Calu3 (cell line): ENCODE measurements around the gene SFTPA2. TPM values are rescaled to one million over a fixed set of nuclear protein-coding genes. Genes with fewer than 3 reads are reported as not detected.
"Not testable (repeated sequence)": the region's sequence is repeated elsewhere in the genome, so short reads cannot be mapped to it uniquely, and the experiment has no call there.

Experiments
- BruUV-seq: library from RNA; stranded (reverse); fragments of 400-500 nt; replicated peaks from 2 replicates; lab custom pipeline; 2021; lab: Mats Ljungman, UMichigan
- CTCF ChIA-PET: fragments of 300-600 bp; sonication (Branson Sonifier 250); formaldehyde crosslinking; loops from one replicate; lab custom pipeline; 2022; ENCODE audit warnings: antibody characterized with exemption; lab: Charles Lee
- DNase-seq: peaks from one replicate; pipeline ENCODE4 v3.0.0; 2022
- H3K27ac Mint-ChIP-seq: one replicate; pipeline ENCODE4 v1.8.0; 2022; ENCODE audit warnings: mixed read lengths; ENCODE audit not compliant: unreplicated experiment
- H3K27me3 Mint-ChIP-seq: one replicate; pipeline ENCODE4 v1.8.0; 2022; ENCODE audit warnings: mixed read lengths; ENCODE audit not compliant: unreplicated experiment
- H3K36me3 Mint-ChIP-seq: one replicate; pipeline ENCODE4 v1.8.0; 2022; ENCODE audit warnings: mild to moderate bottlenecking, moderate library complexity, mixed read lengths; ENCODE audit not compliant: insufficient read depth, unreplicated experiment
- H3K4me1 Mint-ChIP-seq: one replicate; pipeline ENCODE4 v1.8.0; 2022; ENCODE audit warnings: mild to moderate bottlenecking, low read depth, mixed read lengths; ENCODE audit not compliant: unreplicated experiment
- H3K4me3 Mint-ChIP-seq: one replicate; pipeline ENCODE4 v1.8.0; 2022; ENCODE audit warnings: mild to moderate bottlenecking, low read depth, moderate library complexity, mixed read lengths; ENCODE audit not compliant: unreplicated experiment
- H3K9me3 Mint-ChIP-seq: one replicate; pipeline ENCODE4 v1.8.0; 2022; ENCODE audit warnings: low read depth, mixed read lengths; ENCODE audit not compliant: unreplicated experiment
- CTCF ChIP-seq: fragments of 200-600 bp; IDR thresholded peaks from one replicate; pipeline ENCODE4 v1.8.0; 2022; ENCODE audit warnings: antibody characterized with exemption; ENCODE audit not compliant: unreplicated experiment
- intact Hi-C: fragments of 100-400 bp; cut with micrococcal nuclease; formaldehyde crosslinking; loops from one replicate; pipeline ENCODE4 v1.10.0; 2022; ENCODE audit not compliant: unreplicated experiment
- total RNA-seq: library from RNA; stranded (reverse); gene quantifications from 2 replicates; pipeline ENCODE4 v1.2.3, GENCODE V29; 2022

Gene SFTPA2
- total RNA-seq, 1 experiment from 2014 or later, result 0.21 TPM

- DNase-seq, result no peak
- H3K4me1 Mint-ChIP-seq, result peaks cover 32% of the 10 kb centered on the region
- H3K36me3 Mint-ChIP-seq, result peaks cover 10% of the 10 kb centered on the region
- peaks cover 8% of the 10 kb centered on the region for H3K27me3 Mint-ChIP-seq
- TF ChIP-seq CTCF, result no peak
- intact Hi-C loops, result loop anchor here (2.0 kb wide), 1 partner anchor 45 kb away; no protein-coding TSS in a partner anchor
- no peak overlapping the region for H3K27ac Mint-ChIP-seq
- H3K9me3 Mint-ChIP-seq, result no peaks in the 10 kb centered on the region
- H3K4me3 Mint-ChIP-seq, result no peak overlapping the region
- no TSS peak for BruUV-seq
- CTCF ChIA-PET, result no interaction called here
These were observed 3.2 kb upstream of the SFTPA2 start for GRCh38 chr10:79563426-79563825.

- intact Hi-C loops, result loop anchor here (2.0 kb wide), 1 partner anchor 47 kb away; no protein-coding TSS in a partner anchor
- peaks cover 20% of the 10 kb centered on the region for H3K27me3 Mint-ChIP-seq
- no peaks in the 10 kb centered on the region for H3K9me3 Mint-ChIP-seq
- CTCF ChIA-PET, result interaction anchor here (1.1 kb wide), 1 partner anchor 24 kb away, joined by 3 read pairs; no protein-coding TSS in a partner anchor
- DNase-seq, result peak; percentile 87
- peaks cover 10% of the 10 kb centered on the region for H3K36me3 Mint-ChIP-seq
- peak overlapping the region; percentile 35 for H3K4me3 Mint-ChIP-seq
- H3K27ac Mint-ChIP-seq, result no peak overlapping the region
- H3K4me1 Mint-ChIP-seq, result peaks cover 32% of the 10 kb centered on the region
- no TSS peak for BruUV-seq
- TF ChIP-seq CTCF, result peak; percentile 88
These were observed 2.0 kb upstream of the SFTPA2 start for GRCh38 chr10:79562135-79562756.

- peak; percentile 15 for DNase-seq
- Mint-ChIP-seq H3K36me3 (peaks cover 10% of the 10 kb centered on the region), H3K4me1 (peaks cover 32% of the 10 kb centered on the region), H3K4me3 (no peak overlapping the region), H3K9me3 (no peaks in the 10 kb centered on the region), H3K27ac (no peak overlapping the region), H3K27me3 (peaks cover 30% of the 10 kb centered on the region)
- no peak for TF ChIP-seq CTCF
- intact Hi-C loops, result loop anchor here (2.0 kb wide), 1 partner anchor 368 kb away; no protein-coding TSS in a partner anchor
- CTCF ChIA-PET, result interaction anchor here (1.5 to 2.0 kb wide), 2 partner anchors 10 to 24 kb away, joined by 3 to 9 read pairs; no protein-coding TSS in a partner anchor
- BruUV-seq, result no TSS peak
These were observed 1.1 kb upstream of the SFTPA2 start for GRCh38 chr10:79561257-79561656.

- no peaks in the 10 kb centered on the region for H3K9me3 Mint-ChIP-seq
- H3K36me3 Mint-ChIP-seq, result peaks cover 10% of the 10 kb centered on the region
- intact Hi-C loops, result loop anchor here (2.0 kb wide), 1 partner anchor 369 kb away; no protein-coding TSS in a partner anchor
- H3K4me1 Mint-ChIP-seq, result peaks cover 32% of the 10 kb centered on the region
- no TSS peak for BruUV-seq
- H3K27ac Mint-ChIP-seq, result no peak overlapping the region
- peaks cover 44% of the 10 kb centered on the region for H3K27me3 Mint-ChIP-seq
- H3K4me3 Mint-ChIP-seq, result no peak overlapping the region
- CTCF ChIA-PET, result interaction anchor here (0.6 to 2.0 kb wide), 3 partner anchors 8 to 1892 kb away, joined by 3 to 9 read pairs (median 3); no protein-coding TSS in a partner anchor
- TF ChIP-seq CTCF, result no peak
- peak; percentile 23 for DNase-seq
These were observed 481 bp downstream of the SFTPA2 start for GRCh38 chr10:79559726-79560125.

GRCh38 chr10:79556961-79557360 lies 3.2 kb downstream of the SFTPA2 start:
- H3K4me3 Mint-ChIP-seq, H3K9me3 Mint-ChIP-seq, CTCF ChIA-PET, DNase-seq, H3K36me3 Mint-ChIP-seq, H3K27ac Mint-ChIP-seq, BruUV-seq: not testable (repeated sequence)
- Mint-ChIP-seq H3K4me1 (peaks cover 24% of the 10 kb centered on the region), H3K27me3 (peaks cover 55% of the 10 kb centered on the region)
- intact Hi-C loops, result loop anchor here (1.0 kb wide), 1 partner anchor 57 kb away; no protein-coding TSS in a partner anchor
